Loucy (cell line): ENCODE measurements around the gene ASGR2.

Experiments
- CTCF ChIP-seq: fragments of 200-600 bp; sonication (generic); conservative IDR thresholded peaks from 2 replicates; pipeline ENCODE4 v1.5.1; 2014; ENCODE audit warnings: mild to moderate bottlenecking, antibody characterized with exemption, low read length
- EZH2phosphoT487 ChIP-seq: fragments of 200-600 bp; IDR thresholded peaks from 2 replicates; pipeline ENCODE4 v1.6.1; 2018; ENCODE audit warnings: antibody characterized with exemption, mild to moderate bottlenecking, moderate library complexity, borderline replicate concordance

- TF ChIP-seq EZH2phosphoT487 = no peak
- TF ChIP-seq CTCF = no peak
Measured at GRCh38 chr17:7111784-7112509, 2.7 kb downstream of the ASGR2 start.
